Amniotic stem cell (primary cell): ENCODE measurements around the gene EDC3.
"Not testable (repeated sequence)": the region's sequence is repeated elsewhere in the genome, so short reads cannot be mapped to it uniquely, and the experiment has no call there.

ENCODE experiments used
- DNase-seq: peaks from one replicate; lab custom pipeline; 2025; lab: John Stamatoyannopoulos, UW

The EDC3 gene

GRCh38 chr15:74695597-74696397 is at the start of gene EDC3:
Gene EDC3, minus strand, starts transcription at chr15:74696024. Its CDS starts 20,900 bp downstream, at chr15:74675124.
- DNase-seq, result peak; percentile 78

DNA sequence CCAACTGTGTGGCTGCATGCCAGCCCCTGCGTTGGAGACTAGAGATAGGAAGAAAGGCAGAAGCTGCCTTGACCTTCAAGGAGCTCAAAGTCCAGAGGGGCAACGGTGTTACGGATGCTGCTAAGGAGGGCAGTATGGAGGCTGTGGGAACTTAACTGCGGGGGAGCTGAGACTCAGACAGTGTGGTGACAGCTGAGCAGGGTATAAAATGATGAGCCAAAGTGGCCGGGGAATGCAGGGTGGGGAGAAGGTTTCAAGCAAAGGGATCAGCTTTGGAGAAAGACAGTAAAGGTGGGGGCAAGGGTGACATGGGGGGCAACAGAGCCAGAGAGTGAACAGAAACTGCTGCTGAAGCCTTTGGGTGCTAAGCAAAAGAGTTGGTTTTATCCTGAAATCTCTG is 46.6 kb upstream of the EDC3 start:
- DNase-seq, result no peak

DNA sequence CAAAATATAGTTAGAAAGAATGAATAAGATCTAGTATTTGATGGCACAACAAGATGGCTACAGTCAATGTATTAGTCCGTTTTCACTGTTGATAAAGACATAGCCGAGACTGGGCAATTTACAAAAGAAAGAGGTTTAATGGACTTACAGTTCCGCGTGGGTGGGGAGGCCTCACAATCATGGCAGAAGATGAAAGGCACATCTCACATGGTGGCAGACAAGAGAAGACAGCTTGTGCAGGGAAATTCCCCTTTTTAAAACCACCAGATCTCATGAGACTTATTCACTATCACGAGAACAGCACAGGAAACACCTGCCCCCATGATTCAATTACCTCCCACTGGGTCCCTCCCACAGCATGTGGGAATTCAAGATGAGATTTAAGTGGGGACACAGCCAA is 42.4 kb upstream of the EDC3 start:
- not testable (repeated sequence) for DNase-seq

GRCh38 chr15:74735305-74735704 is 39.5 kb upstream of the EDC3 start:
- DNase-seq, result no peak

DNA sequence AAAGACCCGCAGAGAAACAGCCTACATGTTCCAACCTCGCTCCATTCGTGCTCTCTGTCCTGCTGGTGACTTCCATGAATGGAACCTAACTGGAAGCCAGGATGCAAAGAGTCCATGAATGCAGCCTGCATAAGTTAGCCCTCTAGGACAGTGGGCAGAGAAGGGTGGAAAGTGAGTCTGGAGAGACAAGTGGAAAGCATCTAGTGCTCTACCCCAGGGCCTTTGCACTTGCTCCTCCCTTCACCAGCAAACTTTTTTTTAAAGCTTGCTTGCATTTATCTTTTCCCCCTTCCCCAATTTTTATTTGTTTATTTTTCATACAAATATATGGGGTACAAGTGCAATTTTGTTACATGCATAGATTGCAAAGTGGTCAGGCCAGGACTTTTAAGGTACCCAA is 37.4 kb upstream of the EDC3 start:
- DNase-seq, result no peak

GRCh38 chr15:74732846-74733245 is 37.0 kb upstream of the EDC3 start:
- no peak for DNase-seq

- DNase-seq, result no peak
These were observed 34.9 kb upstream of the EDC3 start for GRCh38 chr15:74730619-74731316.

DNA sequence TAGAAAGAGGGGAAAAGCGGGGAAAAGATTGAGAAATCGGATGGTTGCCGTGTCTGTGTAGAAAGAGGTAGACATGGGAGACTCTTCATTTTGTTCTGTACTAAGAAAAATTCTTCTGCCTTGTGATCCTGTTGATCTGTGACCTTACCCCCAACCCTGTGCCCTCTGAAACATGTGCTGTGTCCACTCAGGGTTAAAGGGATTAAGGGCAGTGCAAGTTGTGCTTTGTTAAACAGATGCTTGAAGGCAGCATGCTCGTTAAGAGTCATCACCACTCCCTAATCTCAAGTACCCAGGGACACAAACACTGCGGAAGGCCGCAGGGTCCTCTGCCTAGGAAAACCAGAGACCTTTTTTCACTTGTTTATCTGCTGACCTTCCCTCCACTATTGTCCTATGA is 33.5 kb upstream of the EDC3 start:
- not testable (repeated sequence) for DNase-seq

DNA sequence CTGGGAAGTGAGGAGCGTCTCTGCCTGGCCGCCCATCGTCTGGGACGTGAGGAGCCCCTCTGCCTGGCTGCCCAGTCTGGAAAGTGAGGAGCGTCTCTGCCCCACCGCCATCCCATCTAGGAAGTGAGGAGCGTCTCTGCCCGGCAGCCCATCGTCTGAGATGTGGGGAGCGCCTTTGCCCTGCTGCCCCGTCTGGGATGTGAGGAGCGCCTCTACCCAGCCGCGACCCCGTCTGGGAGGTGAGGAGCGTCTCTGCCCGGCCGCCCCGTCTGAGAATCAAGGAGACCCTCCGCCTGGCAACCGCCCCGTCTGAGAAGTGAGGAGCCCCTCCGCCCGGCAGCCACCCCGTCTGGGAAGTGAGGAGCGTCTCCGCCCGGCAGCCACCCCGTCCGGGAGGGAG is 32.9 kb upstream of the EDC3 start:
- DNase-seq, result not testable (repeated sequence)

DNA sequence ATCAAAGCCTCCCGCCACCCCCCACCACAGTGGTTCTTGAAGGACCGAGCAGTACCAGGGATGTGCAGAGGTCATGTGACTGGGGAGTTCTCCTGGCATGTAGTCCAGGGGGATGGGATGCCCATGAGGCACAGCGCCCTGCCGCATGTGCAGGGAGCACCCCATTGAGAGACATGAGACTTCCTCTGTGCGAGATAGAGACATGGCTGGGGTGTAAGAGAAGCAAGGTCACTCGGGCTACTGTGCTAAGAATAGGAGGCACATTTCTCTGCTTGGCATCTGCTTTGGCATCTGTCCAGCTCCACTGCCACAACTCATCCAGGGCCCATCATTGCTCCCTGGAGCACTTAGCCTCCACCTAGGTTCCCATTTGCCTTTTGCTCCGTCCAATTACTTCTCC is 31.9 kb upstream of the EDC3 start:
- DNase-seq, result no peak

DNA sequence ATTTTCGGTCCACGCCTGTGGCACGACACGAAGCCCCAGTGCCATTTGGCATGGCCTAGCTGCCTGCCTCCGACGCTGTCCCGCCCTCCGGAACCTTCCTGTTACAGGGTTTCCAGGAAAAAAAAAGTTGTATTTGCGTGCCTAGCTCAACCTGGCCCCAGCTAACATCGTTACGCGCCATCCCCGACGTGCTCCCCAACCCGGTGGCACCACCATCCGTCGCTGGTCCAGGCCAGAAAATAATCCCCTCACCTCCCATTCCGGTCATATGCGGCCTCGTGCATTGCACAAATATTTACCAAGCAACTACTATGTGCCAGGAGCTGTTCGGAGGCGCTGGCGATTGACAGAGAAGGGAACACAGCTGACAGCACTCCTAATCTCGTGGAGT is 30.9 kb upstream of the EDC3 start:
- DNase-seq, result no peak

GRCh38 chr15:74725845-74726773 is 30.3 kb upstream of the EDC3 start:
- no peak for DNase-seq

DNA sequence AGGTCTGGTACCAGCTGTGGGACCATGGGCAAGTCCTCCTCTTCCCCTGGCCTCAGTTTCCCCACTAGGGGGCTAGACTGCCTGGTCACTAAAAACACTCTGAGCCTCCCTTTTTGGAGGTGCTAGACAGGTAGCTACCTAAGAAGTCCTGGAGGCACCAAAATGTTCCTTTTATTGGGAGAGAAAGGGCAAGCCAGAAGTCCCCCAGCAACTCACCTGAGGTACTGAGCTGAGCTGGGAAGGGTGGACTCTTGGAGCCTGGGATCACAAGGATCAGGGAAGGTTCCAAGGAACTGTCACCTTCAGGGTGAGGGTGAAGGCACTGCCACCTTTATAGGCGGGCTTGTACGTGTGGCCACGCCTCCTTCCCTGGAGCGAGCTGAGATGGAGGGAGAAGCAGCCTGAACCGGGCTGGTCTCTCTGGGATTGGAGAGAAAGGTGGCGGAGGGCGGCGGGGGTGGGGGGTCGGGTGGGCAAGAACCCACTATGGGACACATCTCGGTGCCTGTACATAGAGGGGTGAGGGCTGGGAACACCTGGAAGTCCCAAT is 29.5 kb upstream of the EDC3 start, which contains the start of gene CYP1A1:
TSS of gene CYP1A1 (minus strand) at position 304 of the 550 bp plus-strand sequence. CDS start 2,431 bp downstream, outside the sequence.
- no peak for DNase-seq

DNA sequence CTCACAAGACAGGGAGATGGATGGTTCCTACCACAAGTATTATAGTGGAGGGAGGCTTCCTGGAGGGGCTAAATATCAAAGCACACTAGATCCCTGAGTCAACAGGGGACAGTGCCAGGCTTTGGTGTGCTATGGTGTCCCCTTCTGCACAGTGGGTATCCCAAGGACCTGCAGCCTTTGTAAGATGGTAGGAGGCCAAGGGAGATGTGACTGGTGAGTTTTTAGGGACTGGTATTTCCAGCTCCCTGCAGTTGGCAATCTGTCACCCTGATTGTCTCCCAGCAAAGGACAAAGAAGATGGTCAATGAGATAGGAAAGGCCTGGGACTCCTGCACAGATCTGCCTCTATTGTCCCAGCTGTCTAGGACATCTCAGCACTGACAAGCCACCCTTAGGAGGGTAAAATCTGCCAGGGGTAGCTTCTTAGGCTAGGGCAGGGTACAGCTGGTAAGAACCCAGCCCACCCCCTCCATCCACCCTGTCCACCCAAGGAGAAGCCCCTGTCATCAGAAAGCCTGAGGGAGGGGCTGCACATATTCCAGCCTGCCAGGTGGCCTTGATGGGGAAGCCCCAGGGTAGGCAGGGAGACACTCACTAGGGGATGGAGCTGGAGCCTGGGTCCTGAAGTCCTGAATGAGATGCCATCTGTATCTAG is 28.9 kb upstream of the EDC3 start:
- no peak for DNase-seq

- no peak for DNase-seq
These were observed 28.0 kb upstream of the EDC3 start for GRCh38 chr15:74723754-74724334.

GRCh38 chr15:74723187-74723586 is 27.4 kb upstream of the EDC3 start:
- no peak for DNase-seq

- DNase-seq, result no peak
These were observed 26.8 kb upstream of the EDC3 start for GRCh38 chr15:74722591-74722990.

GRCh38 chr15:74716651-74717050 is 20.8 kb upstream of the EDC3 start:
- DNase-seq, result no peak

DNA sequence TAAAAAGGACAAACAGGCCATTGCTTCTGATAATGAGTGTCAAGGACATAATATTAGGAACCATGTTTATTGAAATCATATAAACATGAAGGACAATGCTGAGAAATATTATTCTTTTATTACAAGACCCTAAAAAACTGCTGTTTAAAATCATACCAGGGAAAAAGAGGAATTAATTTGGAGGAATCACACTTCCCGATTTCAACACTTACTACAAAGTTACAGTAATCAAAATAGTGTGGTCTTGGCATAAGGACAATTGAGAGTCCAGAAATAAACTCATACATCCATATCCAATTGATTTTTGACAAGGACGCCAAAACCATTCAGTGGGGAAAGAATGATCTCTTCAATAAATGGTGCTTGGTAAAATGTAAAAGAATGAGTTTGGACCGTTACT is 16.5 kb upstream of the EDC3 start:
- no peak for DNase-seq

- DNase-seq, result no peak
These were observed 14.7 kb upstream of the EDC3 start for GRCh38 chr15:74710319-74711094.
